OCI-LY1 (cell line): ENCODE results near the gene PODXL2.

Experiments used
- H2AFZ ChIP-seq: fragments of 200-600 bp; sonication (generic), shearing (Covaris generic); 2 replicates; pipeline ENCODE4 v1.6.0; 2014; ENCODE audit warnings: antibody characterized with exemption, mild to moderate bottlenecking, low read length
- H3F3A ChIP-seq: fragments of 200-600 bp; sonication (generic), shearing (Covaris generic); 2 replicates; pipeline ENCODE4 v1.6.0; 2014; ENCODE audit warnings: mild to moderate bottlenecking, antibody characterized with exemption, low read length, moderate library complexity; ENCODE audit not compliant: insufficient read depth
- H3K27ac ChIP-seq: fragments of 200-600 bp; sonication (generic); 2 replicates; pipeline ENCODE4 v1.5.1; 2014; ENCODE audit warnings: low read length, mixed run types, mild to moderate bottlenecking, low read depth; ENCODE audit not compliant: poor library complexity, severe bottlenecking
- H3K27me3 ChIP-seq: fragments of 200-600 bp; sonication (generic); 2 replicates; pipeline ENCODE4 v1.6.0; 2014; ENCODE audit warnings: antibody characterized with exemption, mild to moderate bottlenecking, low read length, moderate library complexity; ENCODE audit not compliant: insufficient read depth
- H3K36me3 ChIP-seq: fragments of 200-600 bp; sonication (generic); 2 replicates; pipeline ENCODE4 v1.6.1; 2014; ENCODE audit warnings: mild to moderate bottlenecking, antibody characterized with exemption, low read length, moderate library complexity, mixed read lengths; ENCODE audit not compliant: insufficient read depth
- H3K4me1 ChIP-seq: fragments of 200-600 bp; sonication (generic); 2 replicates; pipeline ENCODE4 v1.5.1; 2014; ENCODE audit warnings: mild to moderate bottlenecking, low read length, moderate library complexity; ENCODE audit not compliant: insufficient read depth, severe bottlenecking
- H3K4me2 ChIP-seq: fragments of 200-600 bp; sonication (generic), shearing (Covaris generic); 2 replicates; pipeline ENCODE4 v1.6.1; 2014; ENCODE audit warnings: low read length
- H3K4me3 ChIP-seq: fragments of 200-600 bp; sonication (generic); 2 replicates; pipeline ENCODE4 v1.5.1; 2014; ENCODE audit warnings: low read length, low read depth, mild to moderate bottlenecking, mixed read lengths; ENCODE audit not compliant: poor library complexity, severe bottlenecking
- H3K79me2 ChIP-seq: fragments of 200-600 bp; shearing (Covaris generic); 2 replicates; pipeline ENCODE4 v1.6.1; 2016; ENCODE audit warnings: mixed run types, low read length, mixed read lengths; ENCODE audit not compliant: insufficient read depth
- H3K9ac ChIP-seq: fragments of 200-600 bp; sonication (generic), shearing (Covaris generic); 2 replicates; pipeline ENCODE4 v1.6.1; 2014; ENCODE audit warnings: mild to moderate bottlenecking, low read length, mixed read lengths
- H3K9me2 ChIP-seq: fragments of 200-600 bp; sonication (generic), shearing (Covaris generic); 2 replicates; pipeline ENCODE4 v1.6.1; 2014; ENCODE audit warnings: low read depth, mild to moderate bottlenecking, low read length, mixed read lengths
- H3K9me3 ChIP-seq: fragments of 200-600 bp; shearing (Covaris generic); 2 replicates; pipeline ENCODE4 v1.6.1; 2014; ENCODE audit warnings: low read length, mixed read lengths
- H4K20me1 ChIP-seq: fragments of 200-600 bp; sonication (generic), shearing (Covaris generic); 2 replicates; pipeline ENCODE4 v1.6.0; 2016; ENCODE audit warnings: mild to moderate bottlenecking, low read length; ENCODE audit not compliant: insufficient read depth
- CTCF ChIP-seq: fragments of 200-600 bp; sonication (generic), shearing (Covaris generic); IDR thresholded peaks from 2 replicates; pipeline ENCODE4 v1.5.1; 2017; ENCODE audit warnings: mild to moderate bottlenecking, antibody characterized with exemption, low read length, moderate library complexity, mixed read lengths
- EZH2 ChIP-seq: fragments of 200-600 bp; sonication (generic), shearing (Covaris generic); IDR thresholded peaks from 2 replicates; pipeline ENCODE4 v1.8.0; 2017; ENCODE audit warnings: borderline replicate concordance, mixed run types, mild to moderate bottlenecking, antibody characterized with exemption, low read length, moderate library complexity, mixed read lengths

PODXL2 gene

GRCh38 chr3:127677541-127678314 is 48.7 kb downstream of the PODXL2 start:
- Histone ChIP-seq H3F3A (no peaks in the 10 kb centered on the region), H3K9me3 (no peaks in the 10 kb centered on the region), H3K9me2 (no peaks in the 10 kb centered on the region), H3K36me3 (no peaks in the 10 kb centered on the region), H4K20me1 (no peaks in the 10 kb centered on the region), H3K79me2 (no peaks in the 10 kb centered on the region), H3K27me3 (no peaks in the 10 kb centered on the region; the same call in 1 of the 2 replicates), H3K4me1 (peaks cover 8% of the 10 kb centered on the region), H3K9ac (no peak overlapping the region), H3K27ac (no peak overlapping the region), H2AFZ (no peak overlapping the region), H3K4me3 (no peak overlapping the region), H3K4me2 (no peak overlapping the region)
- no peak for TF ChIP-seq CTCF
- TF ChIP-seq EZH2 = no peak

GRCh38 chr3:127678315-127678599 is 49.3 kb downstream of the PODXL2 start:
- H2AFZ ChIP-seq = no peak overlapping the region
- peaks cover 7% of the 10 kb centered on the region for H3K4me1 ChIP-seq
- no peaks in the 10 kb centered on the region for H4K20me1 ChIP-seq
- no peak overlapping the region for H3K9ac ChIP-seq
- no peaks in the 10 kb centered on the region for H3K79me2 ChIP-seq
- no peak overlapping the region for H3K27ac ChIP-seq
- H3K4me3 ChIP-seq = no peak overlapping the region
- H3K27me3 ChIP-seq = no peaks in the 10 kb centered on the region; the same call in 1 of the 2 replicates
- H3K36me3 ChIP-seq = no peaks in the 10 kb centered on the region
- H3K9me2 ChIP-seq = no peaks in the 10 kb centered on the region
- TF ChIP-seq EZH2 (no peak), CTCF (no peak)
- no peak overlapping the region for H3K4me2 ChIP-seq
- no peaks in the 10 kb centered on the region for H3K9me3 ChIP-seq
- H3F3A ChIP-seq = no peaks in the 10 kb centered on the region

GRCh38 chr3:127678611-127679533 is 49.9 kb downstream of the PODXL2 start:
- H3K27ac ChIP-seq = no peak overlapping the region
- H3K9me2 ChIP-seq = no peaks in the 10 kb centered on the region
- no peaks in the 10 kb centered on the region for H3K9me3 ChIP-seq
- H3K4me1 ChIP-seq = peaks cover under 1% of the 10 kb centered on the region
- no peaks in the 10 kb centered on the region for H3F3A ChIP-seq
- H3K9ac ChIP-seq = no peak overlapping the region
- no peak overlapping the region for H2AFZ ChIP-seq
- no peaks in the 10 kb centered on the region for H3K79me2 ChIP-seq
- H3K36me3 ChIP-seq = no peaks in the 10 kb centered on the region
- TF ChIP-seq EZH2 (no peak), CTCF (no peak)
- H3K4me3 ChIP-seq = no peak overlapping the region
- no peaks in the 10 kb centered on the region for H4K20me1 ChIP-seq
- H3K27me3 ChIP-seq = no peaks in the 10 kb centered on the region; the same call in 1 of the 2 replicates
- H3K4me2 ChIP-seq = no peak overlapping the region
